ENCODE results near the gene PBXIP1.
A peak's percentile ranks its signal among the peaks of the same experiment; 100 is the strongest.

PBXIP1 gene

GRCh38 chr1:154938604-154939399 lies 17.1 kb downstream of the PBXIP1 start:
- TF ChIP-seq TSHZ2 (CRISPR knock-in tag; IDR thresholded peaks at IDR 0.05) (no peak), CREB5 (CRISPR knock-in tag; IDR thresholded peaks at IDR 0.05; ENCODE audit: low read depth) (no peak), ZFP3 (CRISPR knock-in tag; IDR thresholded peaks at IDR 0.05) (no peak), ZNF8 (CRISPR knock-in tag; IDR thresholded peaks at IDR 0.05) (no peak), PPARA (CRISPR knock-in tag; IDR thresholded peaks at IDR 0.05; ENCODE audit: borderline replicate concordance) (no peak), ZC3H10 (CRISPR knock-in tag; IDR thresholded peaks at IDR 0.05) (no peak), GLIS3 (CRISPR knock-in tag; IDR thresholded peaks at IDR 0.05) (no peak)
- TF ChIP-seq, protein P1, sequence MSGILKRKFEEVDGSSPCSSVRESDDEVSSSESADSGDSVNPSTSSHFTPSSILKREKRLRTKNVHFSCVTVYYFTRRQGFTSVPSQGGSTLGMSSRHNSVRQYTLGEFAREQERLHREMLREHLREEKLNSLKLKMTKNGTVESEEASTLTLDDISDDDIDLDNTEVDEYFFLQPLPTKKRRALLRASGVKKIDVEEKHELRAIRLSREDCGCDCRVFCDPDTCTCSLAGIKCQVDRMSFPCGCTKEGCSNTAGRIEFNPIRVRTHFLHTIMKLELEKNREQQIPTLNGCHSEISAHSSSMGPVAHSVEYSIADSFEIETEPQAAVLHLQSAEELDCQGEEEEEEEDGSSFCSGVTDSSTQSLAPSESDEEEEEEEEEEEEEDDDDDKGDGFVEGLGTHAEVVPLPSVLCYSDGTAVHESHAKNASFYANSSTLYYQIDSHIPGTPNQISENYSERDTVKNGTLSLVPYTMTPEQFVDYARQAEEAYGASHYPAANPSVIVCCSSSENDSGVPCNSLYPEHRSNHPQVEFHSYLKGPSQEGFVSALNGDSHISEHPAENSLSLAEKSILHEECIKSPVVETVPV (CRISPR knock-in tag; IDR thresholded peaks at IDR 0.05), result no peak
- no peak for ATAC-seq

DNA sequence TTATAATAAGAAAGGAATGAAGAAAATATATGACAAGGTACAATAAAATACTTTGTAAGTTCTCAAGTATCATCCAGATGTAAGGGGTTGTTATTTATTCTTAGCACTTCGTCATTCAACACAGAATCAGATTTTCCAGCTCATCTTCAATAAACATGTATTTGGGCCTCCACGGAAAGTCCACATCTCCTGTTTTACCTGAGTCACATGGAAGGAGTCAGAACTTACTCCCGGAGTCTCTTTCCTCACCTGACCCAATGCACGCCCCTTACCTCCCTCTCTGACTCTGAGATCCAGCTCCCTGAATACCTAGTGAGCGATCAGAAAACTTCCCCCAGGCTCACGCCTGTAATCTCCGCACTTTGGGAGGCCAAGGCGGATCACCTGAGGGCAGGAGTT lies 17.9 kb downstream of the PBXIP1 start:
- TF ChIP-seq ZFP3 (CRISPR knock-in tag; IDR thresholded peaks at IDR 0.05), result no peak
- no peak for TF ChIP-seq OSR1 (CRISPR knock-in tag; IDR thresholded peaks at IDR 0.05)
- TF ChIP-seq, protein P2, sequence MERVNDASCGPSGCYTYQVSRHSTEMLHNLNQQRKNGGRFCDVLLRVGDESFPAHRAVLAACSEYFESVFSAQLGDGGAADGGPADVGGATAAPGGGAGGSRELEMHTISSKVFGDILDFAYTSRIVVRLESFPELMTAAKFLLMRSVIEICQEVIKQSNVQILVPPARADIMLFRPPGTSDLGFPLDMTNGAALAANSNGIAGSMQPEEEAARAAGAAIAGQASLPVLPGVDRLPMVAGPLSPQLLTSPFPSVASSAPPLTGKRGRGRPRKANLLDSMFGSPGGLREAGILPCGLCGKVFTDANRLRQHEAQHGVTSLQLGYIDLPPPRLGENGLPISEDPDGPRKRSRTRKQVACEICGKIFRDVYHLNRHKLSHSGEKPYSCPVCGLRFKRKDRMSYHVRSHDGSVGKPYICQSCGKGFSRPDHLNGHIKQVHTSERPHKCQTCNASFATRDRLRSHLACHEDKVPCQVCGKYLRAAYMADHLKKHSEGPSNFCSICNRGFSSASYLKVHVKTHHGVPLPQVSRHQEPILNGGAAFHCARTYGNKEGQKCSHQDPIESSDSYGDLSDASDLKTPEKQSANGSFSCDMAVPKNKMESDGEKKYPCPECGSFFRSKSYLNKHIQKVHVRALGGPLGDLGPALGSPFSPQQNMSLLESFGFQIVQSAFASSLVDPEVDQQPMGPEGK (CRISPR knock-in tag; IDR thresholded peaks at IDR 0.05; ENCODE audit: borderline replicate concordance), result no peak
- no peak for TF ChIP-seq TOX (CRISPR knock-in tag; IDR thresholded peaks at IDR 0.05; ENCODE audit: borderline replicate concordance)
- no peak for TF ChIP-seq RARB (CRISPR knock-in tag; IDR thresholded peaks at IDR 0.05)
- no peak for TF ChIP-seq ESRRG (CRISPR knock-in tag; IDR thresholded peaks at IDR 0.05)
- no peak for TF ChIP-seq GLIS3 (CRISPR knock-in tag; IDR thresholded peaks at IDR 0.05)
- TF ChIP-seq BACH2 (CRISPR knock-in tag; IDR thresholded peaks at IDR 0.05; ENCODE audit: borderline replicate concordance), result no peak
- TF ChIP-seq PPARA (CRISPR knock-in tag; IDR thresholded peaks at IDR 0.05; ENCODE audit: borderline replicate concordance), result no peak
- no peak for TF ChIP-seq ARNTL (CRISPR knock-in tag; IDR thresholded peaks at IDR 0.05; ENCODE audit: borderline replicate concordance, low read depth)
- no peak for TF ChIP-seq ISL1 (CRISPR knock-in tag; IDR thresholded peaks at IDR 0.05)
- TF ChIP-seq ZNF565 (CRISPR knock-in tag; conservative IDR thresholded peaks at IDR 0.05; ENCODE audit: low read depth), result no peak
- no peak for TF ChIP-seq ZFP30 (CRISPR knock-in tag; IDR thresholded peaks at IDR 0.05)
- no peak for TF ChIP-seq ZNF70 (CRISPR knock-in tag; IDR thresholded peaks at IDR 0.05)
- no peak for TF ChIP-seq ZNF8 (CRISPR knock-in tag; IDR thresholded peaks at IDR 0.05)

GRCh38 chr1:154937085-154937987 lies 18.6 kb downstream of the PBXIP1 start:
- peak; percentile 100 for TF ChIP-seq ZNF70 (CRISPR knock-in tag; IDR thresholded peaks at IDR 0.05)
- TF ChIP-seq ZC3H10 (CRISPR knock-in tag; IDR thresholded peaks at IDR 0.05), result no peak
- TF ChIP-seq ZNF565 (CRISPR knock-in tag; conservative IDR thresholded peaks at IDR 0.05; ENCODE audit: low read depth), result no peak
- no peak for TF ChIP-seq SNAI2 (CRISPR knock-in tag; IDR thresholded peaks at IDR 0.05)
- no peak for TF ChIP-seq PPARA (CRISPR knock-in tag; IDR thresholded peaks at IDR 0.05; ENCODE audit: borderline replicate concordance)
- no peak for TF ChIP-seq ZFP30 (CRISPR knock-in tag; IDR thresholded peaks at IDR 0.05)
- no peak for TF ChIP-seq ZFP3 (CRISPR knock-in tag; IDR thresholded peaks at IDR 0.05)
- TF ChIP-seq ESRRG (CRISPR knock-in tag; IDR thresholded peaks at IDR 0.05), result no peak
- no peak for TF ChIP-seq ISL1 (CRISPR knock-in tag; IDR thresholded peaks at IDR 0.05)
- TF ChIP-seq TSHZ2 (CRISPR knock-in tag; IDR thresholded peaks at IDR 0.05), result peak; percentile 30; the same call in 1 of the 2 replicates
- peak; percentile 79 for ATAC-seq

More for the DNA sequence above, 17.9 kb downstream of the PBXIP1 start:
- no peak for ATAC-seq

All from SK-N-SH treated with all-trans-retinoic acid at 6 μM for 48 hours (cell line).